ENCODE measurements around the gene PET117. TPM values are rescaled to one million over a fixed set of nuclear protein-coding genes. Genes with fewer than 3 reads are reported as not detected.
"Not testable (repeated sequence)": the region's sequence is repeated elsewhere in the genome, so short reads cannot be mapped to it uniquely, and the experiment has no call there.

PET117 gene
- total RNA-seq, 1 experiment from 2014 or later = 27.5 TPM

- H3K9me3 ChIP-seq (ENCODE audit: insufficient read depth, low read depth) = no peaks in the 10 kb centered on the region
- no peak overlapping the region for H3K4me3 ChIP-seq
- no peaks in the 10 kb centered on the region for H3K4me1 ChIP-seq (replicated peaks; ENCODE audit: insufficient read depth)
- no peak for DNase-seq
- BruUV-seq (replicated peaks) = no TSS peak
- no peaks in the 10 kb centered on the region for H3K27me3 ChIP-seq (ENCODE audit: insufficient read depth, low read depth)
- H3K27ac ChIP-seq = no peak overlapping the region
- H3F3A ChIP-seq (ENCODE audit: insufficient read depth, low read depth) = no peaks in the 10 kb centered on the region
- no peak for TF ChIP-seq EZH2 (IDR thresholded peaks at IDR 0.05; ENCODE audit: low read depth)
- no peak for TF ChIP-seq CTCF (conservative IDR thresholded peaks at IDR 0.05)
- no peaks in the 10 kb centered on the region for H3K9me2 ChIP-seq (ENCODE audit: insufficient read depth)
- no peaks in the 10 kb centered on the region for H3K79me2 ChIP-seq (ENCODE audit: low read depth)
- ChIA-PET CTCF (interaction anchor here (0.6 kb wide), 1 partner anchor 98 kb away, joined by 4 read pairs; no protein-coding TSS in a partner anchor), POLR2A (ENCODE audit: unreplicated experiment) (no interaction called here)
- no peak overlapping the region for H3K4me2 ChIP-seq
- H3K36me3 ChIP-seq (ENCODE audit: low read depth) = no peaks in the 10 kb centered on the region
- intact Hi-C loops (cut with micrococcal nuclease; ENCODE audit: unreplicated experiment) = no loop called here
- H4K20me1 ChIP-seq (ENCODE audit: insufficient read depth) = no peaks in the 10 kb centered on the region
- no peak overlapping the region for H2AFZ ChIP-seq
These were observed 44.3 kb upstream of the PET117 start for GRCh38 chr20:18093388-18093787.

GRCh38 chr20:18094191-18094590 is 43.5 kb upstream of the PET117 start:
- no peaks in the 10 kb centered on the region for H3K36me3 ChIP-seq (ENCODE audit: low read depth)
- no peak overlapping the region for H3K27ac ChIP-seq
- H3K9me3 ChIP-seq (ENCODE audit: insufficient read depth, low read depth) = no peaks in the 10 kb centered on the region
- no peaks in the 10 kb centered on the region for H3K79me2 ChIP-seq (ENCODE audit: low read depth)
- no peak overlapping the region for H3K4me2 ChIP-seq
- no peak overlapping the region for H2AFZ ChIP-seq
- no peaks in the 10 kb centered on the region for H3F3A ChIP-seq (ENCODE audit: insufficient read depth, low read depth)
- H3K4me1 ChIP-seq (replicated peaks; ENCODE audit: insufficient read depth) = no peaks in the 10 kb centered on the region
- H4K20me1 ChIP-seq (ENCODE audit: insufficient read depth) = no peaks in the 10 kb centered on the region
- H3K9me2 ChIP-seq (ENCODE audit: insufficient read depth) = no peaks in the 10 kb centered on the region
- H3K4me3 ChIP-seq = no peak overlapping the region
- intact Hi-C loops (cut with micrococcal nuclease; ENCODE audit: unreplicated experiment) = no loop called here
- CTCF ChIA-PET = no interaction called here
- no peak for TF ChIP-seq CTCF (conservative IDR thresholded peaks at IDR 0.05)
- no peak for TF ChIP-seq EZH2 (IDR thresholded peaks at IDR 0.05; ENCODE audit: low read depth)
- DNase-seq = no peak
- H3K27me3 ChIP-seq (ENCODE audit: insufficient read depth, low read depth) = no peaks in the 10 kb centered on the region
- POLR2A ChIA-PET (ENCODE audit: unreplicated experiment) = no interaction called here
- BruUV-seq (replicated peaks) = no TSS peak

GRCh38 chr20:18100569-18100968 is 37.1 kb upstream of the PET117 start:
- H3K9me2 ChIP-seq (ENCODE audit: insufficient read depth); H4K20me1 ChIP-seq (ENCODE audit: insufficient read depth); POLR2A ChIA-PET (ENCODE audit: unreplicated experiment); DNase-seq; intact Hi-C loops (cut with micrococcal nuclease; ENCODE audit: unreplicated experiment); CTCF ChIA-PET; H3K4me3 ChIP-seq; H2AFZ ChIP-seq; H3F3A ChIP-seq (ENCODE audit: insufficient read depth, low read depth); H3K4me1 ChIP-seq (replicated peaks; ENCODE audit: insufficient read depth); BruUV-seq (replicated peaks); H3K79me2 ChIP-seq (ENCODE audit: low read depth); H3K4me2 ChIP-seq; H3K27ac ChIP-seq; H3K9me3 ChIP-seq (ENCODE audit: insufficient read depth, low read depth); H3K27me3 ChIP-seq (ENCODE audit: insufficient read depth, low read depth); H3K36me3 ChIP-seq (ENCODE audit: low read depth): not testable (repeated sequence)

- H3K4me2 ChIP-seq = no peak overlapping the region
- DNase-seq = no peak
- ChIA-PET CTCF (no interaction called here), POLR2A (ENCODE audit: unreplicated experiment) (no interaction called here)
- H3K27me3 ChIP-seq (ENCODE audit: insufficient read depth, low read depth) = no peaks in the 10 kb centered on the region
- no peaks in the 10 kb centered on the region for H3K9me2 ChIP-seq (ENCODE audit: insufficient read depth)
- BruUV-seq (replicated peaks) = no TSS peak
- no peaks in the 10 kb centered on the region for H4K20me1 ChIP-seq (ENCODE audit: insufficient read depth)
- TF ChIP-seq EZH2 (IDR thresholded peaks at IDR 0.05; ENCODE audit: low read depth) (no peak), CTCF (conservative IDR thresholded peaks at IDR 0.05) (no peak)
- no peaks in the 10 kb centered on the region for H3K36me3 ChIP-seq (ENCODE audit: low read depth)
- no peaks in the 10 kb centered on the region for H3K79me2 ChIP-seq (ENCODE audit: low read depth)
- no peaks in the 10 kb centered on the region for H3F3A ChIP-seq (ENCODE audit: insufficient read depth, low read depth)
- intact Hi-C loops (cut with micrococcal nuclease; ENCODE audit: unreplicated experiment) = no loop called here
- no peaks in the 10 kb centered on the region for H3K4me1 ChIP-seq (replicated peaks; ENCODE audit: insufficient read depth)
- H3K4me3 ChIP-seq = no peak overlapping the region
- H3K27ac ChIP-seq = no peak overlapping the region
- no peaks in the 10 kb centered on the region for H3K9me3 ChIP-seq (ENCODE audit: insufficient read depth, low read depth)
- H2AFZ ChIP-seq = no peak overlapping the region
These were observed 36.4 kb upstream of the PET117 start for GRCh38 chr20:18101125-18101810.

Measured in PC-9 (cell line).